Stimulated activated CD8-positive, alpha-beta memory T cell treated with anti-CD3 and anti-CD28 coated beads, Interleukin-4, amount 100 ng/mL, for 24 hours (primary cell): ENCODE results near the gene AP2A2.

Source experiments
- DNase-seq: peaks from one replicate; pipeline ENCODE4 v3.0.0-alpha.2; 2020; ENCODE audit warnings: low read depth

The AP2A2 gene

GRCh38 chr11:1030086-1030485, 104.4 kb downstream of the AP2A2 start:
- no peak for DNase-seq

GRCh38 chr11:1030556-1030955, 104.9 kb downstream of the AP2A2 start:
- DNase-seq: no peak

DNA sequence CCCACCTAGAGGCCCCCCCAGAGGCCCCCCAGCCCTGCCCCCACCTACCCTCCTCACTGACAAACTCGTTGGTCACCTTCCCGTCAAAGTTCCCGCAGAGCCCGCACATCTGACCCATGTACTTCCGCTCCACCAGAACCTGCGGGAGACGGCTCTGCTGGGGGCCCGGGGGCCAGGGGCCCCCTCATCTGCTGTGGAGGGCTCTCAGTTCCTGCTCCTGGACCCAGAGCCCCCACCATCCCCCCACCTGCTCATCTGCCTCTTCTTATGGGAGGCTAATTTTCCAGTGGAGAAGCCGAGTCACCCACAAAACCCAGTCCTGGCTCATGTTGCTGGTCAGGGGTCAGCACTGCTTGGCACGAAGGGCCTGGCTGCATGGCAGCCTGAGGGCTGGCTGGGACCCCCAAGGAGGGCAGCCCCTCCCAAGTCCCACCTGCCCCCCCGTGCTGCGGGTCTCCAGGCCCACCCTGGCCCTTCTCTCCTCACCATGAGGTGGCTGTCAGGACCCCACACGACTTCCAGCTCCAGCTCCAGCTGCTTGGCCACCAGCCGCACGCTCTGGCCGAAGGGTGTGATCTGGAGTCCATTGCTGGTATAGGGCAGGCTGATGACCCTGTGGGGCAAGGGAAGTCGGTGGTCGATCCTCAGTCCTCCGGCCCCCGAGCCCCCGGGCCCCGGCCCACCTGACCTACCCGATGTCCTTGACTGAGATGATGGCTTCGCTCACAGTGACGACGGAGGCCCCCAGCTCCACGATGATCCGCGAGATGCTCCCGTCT, 105.6 kb downstream of the AP2A2 start:
- no peak for DNase-seq

GRCh38 chr11:1032310-1032891, 106.7 kb downstream of the AP2A2 start:
- DNase-seq: no peak

DNA sequence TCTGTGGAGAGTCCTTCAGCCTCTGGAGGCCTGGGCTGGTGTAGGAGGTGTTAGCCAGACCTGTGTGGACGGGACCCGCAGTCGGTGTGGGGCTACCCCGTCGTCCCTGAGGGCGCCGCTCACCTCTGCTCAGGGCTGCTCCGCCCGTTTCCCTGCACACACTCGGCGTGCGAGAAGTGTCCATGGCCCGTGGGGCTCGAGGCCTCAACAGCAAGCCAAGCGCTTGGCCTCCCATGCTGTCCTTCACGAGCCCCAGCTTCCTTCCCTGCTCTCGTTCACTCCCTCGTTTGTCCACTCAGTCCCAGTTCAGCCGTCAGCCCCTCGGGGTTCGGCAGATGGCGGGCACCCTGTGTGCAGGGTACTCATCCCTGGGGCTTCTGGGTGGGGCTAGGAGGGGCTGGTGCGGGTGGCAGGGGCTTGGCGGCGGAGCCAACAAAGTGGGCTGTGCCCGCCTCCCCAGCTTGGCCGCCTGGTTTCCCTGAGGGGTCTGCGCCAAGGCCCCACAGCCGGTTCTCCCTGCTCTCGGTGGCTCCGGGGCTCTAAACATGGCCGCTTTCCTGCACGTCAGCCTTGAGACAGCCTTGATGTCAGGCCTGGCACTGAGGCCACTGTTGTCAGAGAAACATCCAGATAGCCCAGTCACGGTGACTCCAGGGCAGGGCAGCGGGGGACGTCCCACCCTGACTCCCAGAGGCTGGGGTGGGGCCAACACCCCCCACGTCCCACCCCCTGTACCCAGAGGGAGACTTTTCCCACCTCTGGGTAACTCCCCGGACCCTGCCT, 107.5 kb downstream of the AP2A2 start:
- DNase-seq: no peak

DNA sequence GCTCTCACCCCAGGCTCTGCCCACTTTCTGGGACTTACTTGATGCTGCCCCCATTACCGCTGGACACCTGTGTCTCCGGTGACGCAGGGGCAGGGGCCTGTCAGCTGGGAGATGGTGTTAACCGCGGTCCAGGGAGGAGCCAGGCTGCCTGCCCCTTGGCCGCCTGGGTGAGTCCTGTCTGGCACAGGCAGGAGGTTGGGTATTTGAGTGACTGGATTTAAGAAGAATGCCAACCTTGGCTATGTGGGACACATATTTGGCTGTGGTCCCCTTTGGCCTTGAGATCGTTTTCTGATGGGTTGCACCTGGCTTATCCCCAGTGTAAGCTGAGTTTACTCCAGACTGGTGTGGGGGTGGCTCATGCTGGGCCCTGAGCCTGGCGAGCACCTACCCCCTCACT, 108.3 kb downstream of the AP2A2 start:
- DNase-seq: no peak

DNA sequence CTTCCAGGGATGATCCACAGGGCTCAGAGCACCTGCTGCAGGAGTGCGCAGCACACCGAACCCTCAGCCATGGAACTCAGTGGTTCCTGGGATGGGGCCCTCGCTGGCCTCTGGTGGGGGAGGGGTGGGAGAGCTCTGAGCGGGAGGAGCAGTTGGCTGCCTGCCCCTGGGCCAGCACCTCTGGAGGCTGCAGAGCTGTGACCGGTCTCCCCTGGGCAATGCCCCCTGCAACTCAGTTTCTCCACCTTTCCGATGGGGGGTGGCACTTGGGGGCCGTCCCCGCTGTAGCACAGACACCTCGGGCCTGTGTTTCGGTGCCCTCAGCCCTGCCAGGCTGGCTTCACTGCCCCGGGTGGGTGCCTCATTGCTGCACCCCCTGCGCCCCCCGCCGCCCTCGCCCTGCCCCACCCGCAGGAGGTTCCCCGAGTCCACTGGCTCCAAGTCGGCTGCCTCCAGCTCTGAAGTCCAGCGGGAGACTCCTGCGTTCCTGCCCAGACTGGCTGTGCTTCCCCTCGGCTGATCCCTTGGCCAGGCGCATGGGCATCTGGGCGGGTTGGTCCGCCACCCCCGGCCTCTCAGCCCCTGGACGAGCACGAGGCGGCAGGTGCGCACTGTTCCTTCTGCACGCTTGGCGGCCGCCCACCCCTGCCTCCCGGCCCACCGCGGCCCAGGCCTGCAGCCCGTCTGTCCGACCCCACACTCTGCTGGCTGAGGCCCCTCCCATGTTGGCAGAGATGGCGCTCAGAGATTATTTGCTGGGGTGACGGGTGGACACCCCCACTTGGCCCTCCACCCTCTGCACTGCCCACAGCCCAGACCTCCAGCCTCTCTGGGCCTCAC, 109.0 kb downstream of the AP2A2 start:
- no peak for DNase-seq

DNA sequence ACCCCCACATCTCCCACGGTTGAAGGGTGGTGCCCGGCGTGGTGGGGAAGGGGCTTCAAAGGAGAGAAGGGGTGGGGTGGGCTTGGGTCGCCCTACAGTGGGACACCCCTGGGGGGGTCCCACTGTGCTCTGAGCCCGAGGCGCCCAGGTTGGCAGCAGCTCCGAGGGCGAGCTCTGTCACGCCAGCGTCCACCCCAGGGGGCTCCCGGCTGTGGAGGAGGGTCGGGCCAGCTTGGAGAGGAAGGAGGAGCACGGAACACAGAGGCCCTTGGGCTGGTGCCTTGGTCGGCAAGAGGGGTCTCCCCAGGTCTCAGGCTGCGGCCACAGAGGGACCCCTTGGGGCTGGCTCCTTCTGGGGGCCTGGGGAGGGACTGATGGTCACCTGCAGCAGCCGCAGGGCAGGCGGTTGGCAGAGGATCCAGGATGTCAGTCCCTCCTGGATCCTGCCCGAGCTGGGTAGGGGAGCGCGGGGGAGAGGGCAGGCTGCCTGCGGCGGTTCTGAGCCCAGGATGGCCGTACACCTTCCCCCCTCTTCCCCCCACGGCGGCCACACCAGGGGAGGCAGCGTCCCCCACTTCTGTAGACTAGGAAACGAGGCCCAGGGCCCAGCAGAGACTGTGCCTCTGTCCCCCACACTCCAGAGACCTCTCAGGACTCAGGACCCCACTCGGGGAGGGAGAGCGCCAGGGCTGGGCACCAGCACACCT, 110.1 kb downstream of the AP2A2 start:
- DNase-seq: no peak

DNA sequence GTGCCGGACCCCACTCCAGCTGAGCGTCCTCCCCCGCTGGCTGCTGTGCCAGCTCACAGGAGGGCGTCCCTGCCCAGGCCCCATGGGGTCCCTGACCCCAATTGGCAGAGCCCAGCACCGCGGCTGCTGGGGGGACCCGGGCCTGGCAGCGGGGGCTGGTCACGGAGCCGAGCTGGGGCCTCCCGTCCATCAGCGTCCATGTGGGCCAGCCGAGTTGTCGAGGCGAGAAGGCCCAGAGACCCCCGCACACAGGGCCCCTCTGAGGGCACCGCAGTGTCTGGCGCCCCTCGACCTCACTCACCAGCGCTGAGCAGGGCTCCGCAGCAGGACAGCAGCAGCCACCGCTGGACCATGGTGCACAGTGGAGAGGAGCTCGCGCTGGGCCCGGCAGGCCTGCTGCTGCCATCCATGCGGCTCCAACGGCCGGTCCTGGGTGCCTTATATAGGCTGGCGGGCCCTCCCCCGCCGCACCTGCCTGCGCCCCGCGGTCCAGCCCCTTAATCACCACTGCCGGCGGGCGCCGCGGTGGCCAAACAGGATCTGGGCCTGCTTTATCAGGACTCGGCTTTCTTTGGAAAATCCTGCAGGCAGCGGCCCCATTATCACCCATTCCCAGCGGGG, 110.7 kb downstream of the AP2A2 start, which contains the start of gene MUC6:
Gene MUC6, minus strand, starts transcription at position 416 of the 621 bp plus-strand sequence. Its CDS starts 63 bp downstream, at position 353.
- DNase-seq: no peak

DNA sequence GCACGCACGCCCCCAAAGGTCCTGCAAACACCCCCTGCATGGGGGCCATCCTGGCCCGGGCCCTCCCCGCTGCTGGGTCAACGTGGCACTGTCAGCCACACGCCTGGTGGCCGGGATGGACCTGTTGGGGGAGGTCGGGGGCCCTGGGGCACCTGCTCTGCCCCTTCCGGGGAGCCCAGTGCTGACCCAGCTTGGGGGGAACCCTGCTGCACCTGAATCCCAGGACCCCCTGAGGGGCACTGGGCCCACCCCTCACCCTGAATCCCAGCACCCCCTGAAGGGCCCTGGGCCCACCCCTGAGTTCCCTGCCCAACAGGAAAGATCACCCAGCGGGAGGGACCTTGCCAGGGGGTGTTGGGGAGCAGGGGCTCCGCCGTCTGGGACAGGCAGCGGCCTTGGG, 111.3 kb downstream of the AP2A2 start:
- DNase-seq: no peak

DNA sequence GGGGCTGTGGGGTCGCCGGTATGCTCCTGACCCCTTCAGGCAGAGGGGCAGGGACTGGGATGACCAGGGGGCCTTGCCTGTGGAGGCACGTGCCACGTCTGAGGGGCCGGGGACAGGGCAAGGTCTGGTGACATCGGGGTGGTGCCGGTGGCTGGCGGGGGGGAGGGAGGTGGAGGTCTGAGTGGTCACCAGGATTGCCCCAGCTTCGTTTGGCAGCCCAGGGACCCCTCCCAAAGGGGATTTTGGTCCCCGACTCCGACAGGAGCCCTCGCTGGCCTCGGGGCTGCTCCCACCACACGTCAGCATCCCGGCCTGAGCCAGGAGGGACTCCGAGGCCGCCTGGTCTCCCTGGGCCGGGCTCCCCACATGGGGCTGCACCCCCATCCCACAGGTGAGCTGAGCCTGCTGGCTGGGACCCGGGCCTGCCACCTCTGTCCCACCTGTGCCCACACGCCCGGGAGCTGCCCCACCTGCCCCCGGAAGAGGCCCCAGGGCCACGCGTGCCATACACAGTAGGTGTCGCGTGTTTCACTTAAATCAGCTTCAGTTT, 111.9 kb downstream of the AP2A2 start:
- no peak for DNase-seq

GRCh38 chr11:1038361-1038760, 112.7 kb downstream of the AP2A2 start:
- DNase-seq: no peak

DNA sequence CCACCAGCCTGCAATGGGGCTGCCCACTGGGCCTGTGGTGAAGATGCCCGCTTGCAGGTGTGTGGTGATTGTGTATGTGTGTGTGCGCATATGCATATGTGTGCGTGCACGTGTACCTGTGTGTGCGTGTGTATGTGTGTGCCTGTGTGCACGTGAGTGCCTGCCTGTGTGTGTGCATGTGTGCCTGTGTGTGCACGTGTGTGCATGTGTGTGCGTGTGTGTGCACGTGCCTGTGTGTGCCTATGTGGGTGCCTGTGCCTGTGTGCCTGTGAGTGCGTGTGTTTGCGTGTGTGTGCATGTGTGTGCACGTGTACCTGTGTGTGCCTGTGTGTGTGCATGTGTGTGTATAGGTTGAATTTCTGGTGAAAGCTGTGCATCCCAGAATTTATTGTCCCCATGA, 113.3 kb downstream of the AP2A2 start:
- DNase-seq: no peak

DNA sequence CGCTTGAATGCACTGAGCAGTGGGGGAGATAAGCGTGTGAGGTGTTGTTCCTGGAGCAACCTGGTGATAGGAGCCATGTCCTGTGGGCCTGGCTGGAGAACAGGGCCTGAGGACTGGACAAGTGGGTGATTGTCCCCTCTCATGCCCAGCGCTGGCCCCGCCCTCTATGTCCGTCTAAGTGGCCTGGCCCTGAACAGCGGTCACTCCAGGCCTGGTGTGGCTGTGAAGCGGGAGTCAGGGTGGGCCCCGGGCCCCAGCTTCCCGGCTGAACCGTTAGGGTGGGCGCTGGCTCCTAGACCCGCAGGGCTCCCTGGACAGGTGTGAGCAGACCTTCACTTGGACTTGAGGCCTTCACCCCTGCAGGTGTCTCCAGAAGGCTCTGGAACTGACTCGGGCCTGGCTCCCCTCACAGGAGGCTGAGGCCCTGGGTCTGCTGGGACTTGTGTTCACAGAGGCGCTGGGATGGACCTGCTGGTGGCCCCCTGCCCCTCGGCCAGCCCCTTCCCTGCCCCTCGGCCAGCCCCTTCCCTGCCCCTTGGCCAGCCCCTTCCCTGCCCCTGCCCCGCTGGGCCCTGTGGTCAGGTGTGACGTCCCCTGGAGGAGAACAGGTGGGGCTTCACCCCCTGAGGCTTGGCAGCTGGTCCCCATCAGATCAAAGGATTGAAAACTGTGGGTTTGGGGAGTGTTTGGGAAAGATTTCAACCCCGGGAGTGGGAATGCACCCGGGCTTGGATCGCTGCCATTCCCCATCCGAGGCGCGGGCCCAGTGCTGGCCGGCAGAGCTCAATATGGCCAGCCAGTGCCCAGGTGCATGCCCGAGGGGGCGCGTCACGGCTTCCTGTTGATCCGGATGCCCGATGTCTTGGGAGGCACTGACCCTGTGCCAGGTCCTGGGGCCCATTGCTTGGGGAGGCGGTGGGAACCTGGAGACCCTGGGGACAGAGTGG, 114.1 kb downstream of the AP2A2 start:
- DNase-seq: no peak

DNA sequence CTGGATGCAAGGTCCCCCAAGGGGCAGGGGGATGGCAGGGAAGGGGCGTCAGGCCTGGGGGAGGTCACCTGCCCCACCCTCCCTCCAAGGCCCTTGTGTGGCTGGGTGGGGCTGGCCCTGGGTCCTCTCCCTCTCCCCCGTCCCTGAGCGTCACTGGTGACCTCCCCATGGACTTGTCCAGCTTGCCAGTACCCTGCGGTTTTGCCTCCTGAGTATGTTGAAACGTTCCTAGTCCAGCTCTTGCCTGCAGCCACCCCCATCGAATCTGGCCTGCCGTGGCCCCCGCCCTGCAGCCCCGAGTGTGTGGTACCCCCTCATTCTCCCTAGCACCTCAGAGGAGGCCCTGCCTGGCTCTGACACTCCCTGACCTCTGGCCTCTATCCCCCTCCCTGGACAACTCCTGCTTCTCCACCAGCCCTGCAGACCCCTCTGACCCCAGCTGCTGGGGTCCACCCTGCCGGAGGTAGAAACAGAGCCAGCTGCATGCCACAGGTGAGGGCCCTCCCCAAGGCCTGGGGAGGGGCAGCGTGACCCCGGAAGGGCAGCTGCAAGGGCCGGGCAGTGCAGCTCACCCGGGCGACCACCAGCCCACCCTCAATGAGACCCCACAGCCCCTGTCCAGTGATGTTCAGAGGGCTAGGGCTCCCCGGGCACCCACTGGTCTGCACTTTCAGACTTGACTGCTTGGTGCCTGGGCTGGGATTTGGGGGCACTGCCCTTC, 114.9 kb downstream of the AP2A2 start:
- no peak for DNase-seq

GRCh38 chr11:1041149-1041467, 115.4 kb downstream of the AP2A2 start:
- DNase-seq: no peak

GRCh38 chr11:1041471-1041870, 115.8 kb downstream of the AP2A2 start:
- no peak for DNase-seq

DNA sequence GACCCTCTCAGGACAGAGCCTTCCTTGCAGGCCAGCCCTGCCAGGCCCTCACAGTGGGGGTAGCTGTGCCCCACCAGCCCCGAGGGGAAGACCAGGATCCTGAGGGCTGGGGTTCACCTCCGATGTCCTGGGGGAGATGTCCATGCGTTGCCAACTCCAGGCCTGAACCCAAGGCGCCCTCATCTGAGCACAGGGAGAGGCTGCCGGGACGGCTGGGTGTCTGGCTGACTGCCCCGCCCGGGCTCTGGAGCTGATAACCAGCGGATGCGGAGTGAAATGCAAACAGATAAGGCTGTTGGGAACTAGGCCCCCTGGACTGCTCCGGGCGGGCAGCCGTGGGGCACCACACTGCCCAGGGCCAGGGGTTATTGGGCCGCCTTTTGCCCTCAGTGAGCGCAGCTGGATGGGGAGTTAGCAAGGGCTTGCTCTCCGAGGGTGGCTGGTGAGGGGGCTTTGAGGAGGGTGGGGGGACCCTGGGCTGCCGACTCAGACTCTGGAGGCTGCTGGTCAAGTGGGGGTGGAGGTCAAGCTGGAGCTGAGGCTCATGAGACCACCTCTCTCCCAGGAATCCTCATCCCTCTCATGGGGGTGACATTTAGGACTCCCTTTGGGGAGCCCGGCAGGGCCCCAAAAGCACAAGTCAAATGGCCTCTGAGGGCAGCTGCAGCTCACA, 116.4 kb downstream of the AP2A2 start:
- no peak for DNase-seq
